Measurements from ENCODE around the gene FIGN. TPM values are rescaled to one million over a fixed set of nuclear protein-coding genes. Genes with fewer than 3 reads are reported as not detected.

FIGN gene
- total RNA-seq, 4 donors from 2014 or later, result 12.3 to 17.7 (median 14.2) TPM

DNA sequence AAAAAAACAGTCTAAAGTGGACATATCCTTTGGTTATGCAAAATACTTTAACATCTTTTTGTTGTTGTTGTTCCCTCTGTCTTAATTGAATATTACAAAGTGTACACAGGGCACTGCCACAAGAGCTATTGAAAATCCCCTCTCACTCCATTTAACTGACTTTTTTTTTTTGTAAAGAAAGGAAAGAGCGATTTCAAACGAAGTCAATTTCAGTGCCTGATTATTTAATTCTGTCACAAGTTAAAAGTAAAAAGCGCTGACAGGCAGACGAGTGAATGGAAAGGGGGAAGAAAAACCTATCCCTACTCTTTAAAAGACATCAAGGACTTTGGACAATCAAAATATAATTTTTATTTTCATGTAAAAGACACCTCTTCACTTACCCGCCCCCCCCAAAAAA lies 1.9 kb downstream of the FIGN start:
- no peak for DNase-seq (ENCODE audit: low spot score in 2 of 2)
- WGBS, 2 donors, result 40 to 48% methylated on average over 5 of the region's 5 CpGs
- H3K27ac ChIP-seq, result peak overlapping the region; percentile 63 to 98 (median 94)

DNA sequence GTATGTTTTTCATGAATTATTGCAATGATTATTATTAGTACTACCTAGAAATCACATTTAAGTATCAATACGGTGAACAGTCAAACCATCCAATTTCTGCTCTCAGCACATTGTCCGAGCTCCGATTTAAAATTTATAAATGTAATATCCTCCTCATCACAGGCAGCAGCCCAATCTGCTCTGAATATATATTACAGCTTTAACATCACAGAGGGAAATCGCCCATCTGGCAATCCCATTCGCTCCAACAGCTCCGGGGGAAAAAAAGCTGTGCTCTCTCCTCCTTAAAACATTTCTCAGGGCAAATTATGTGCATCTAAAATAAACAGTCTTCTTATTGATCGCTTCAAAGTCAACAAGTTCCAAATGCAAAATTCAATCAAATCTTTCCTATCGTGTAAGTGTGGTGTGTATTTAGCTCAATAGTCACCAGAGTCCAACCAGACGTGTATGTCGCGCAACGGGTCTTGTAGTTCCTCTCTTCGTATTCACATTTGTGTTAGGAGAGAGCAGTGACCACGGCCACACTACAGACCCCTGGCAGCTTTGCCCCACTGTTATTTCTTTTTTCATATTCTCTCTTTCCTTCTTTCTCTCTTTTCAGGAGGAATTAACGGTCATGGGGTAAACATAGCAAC lies 2.4 kb downstream of the FIGN start:
- no peak for DNase-seq (ENCODE audit: low spot score in 2 of 2)
- Histone ChIP-seq H3K36me3 (no peaks in the 10 kb centered on the region), H3K27ac (peak overlapping the region; percentile 29 to 98 (median 78)), H3K4me3 (peak overlapping the region; percentile 12 to 68 (median 42)), H3K4me1 (peaks cover 0 to 34% (median 5%) of the 10 kb centered on the region in 4 donors), H3K27me3 (no peaks in the 10 kb centered on the region), H3K9me3 (no peaks in the 10 kb centered on the region)
- TF ChIP-seq, protein P1, sequence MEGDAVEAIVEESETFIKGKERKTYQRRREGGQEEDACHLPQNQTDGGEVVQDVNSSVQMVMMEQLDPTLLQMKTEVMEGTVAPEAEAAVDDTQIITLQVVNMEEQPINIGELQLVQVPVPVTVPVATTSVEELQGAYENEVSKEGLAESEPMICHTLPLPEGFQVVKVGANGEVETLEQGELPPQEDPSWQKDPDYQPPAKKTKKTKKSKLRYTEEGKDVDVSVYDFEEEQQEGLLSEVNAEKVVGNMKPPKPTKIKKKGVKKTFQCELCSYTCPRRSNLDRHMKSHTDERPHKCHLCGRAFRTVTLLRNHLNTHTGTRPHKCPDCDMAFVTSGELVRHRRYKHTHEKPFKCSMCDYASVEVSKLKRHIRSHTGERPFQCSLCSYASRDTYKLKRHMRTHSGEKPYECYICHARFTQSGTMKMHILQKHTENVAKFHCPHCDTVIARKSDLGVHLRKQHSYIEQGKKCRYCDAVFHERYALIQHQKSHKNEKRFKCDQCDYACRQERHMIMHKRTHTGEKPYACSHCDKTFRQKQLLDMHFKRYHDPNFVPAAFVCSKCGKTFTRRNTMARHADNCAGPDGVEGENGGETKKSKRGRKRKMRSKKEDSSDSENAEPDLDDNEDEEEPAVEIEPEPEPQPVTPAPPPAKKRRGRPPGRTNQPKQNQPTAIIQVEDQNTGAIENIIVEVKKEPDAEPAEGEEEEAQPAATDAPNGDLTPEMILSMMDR (IDR thresholded peaks at IDR 0.05), result no peak
- TF ChIP-seq EP300 (IDR thresholded peaks at IDR 0.05) (peak in 1 of 2 donors; percentile 67), POLR2A (IDR thresholded peaks at IDR 0.05) (peak in 1 of 2 donors; percentile 28)
- WGBS, 2 donors, result 34 to 48% methylated on average over 15 of the region's 15 CpGs

More for the DNA sequence above, 1.9 kb downstream of the FIGN start:
- Histone ChIP-seq H3K27me3 (no peaks in the 10 kb centered on the region), H3K4me3 (peak overlapping the region; percentile 12 to 68 (median 42)), H3K4me1 (peaks cover 0 to 29% (median 4%) of the 10 kb centered on the region in 4 donors), H3K36me3 (no peaks in the 10 kb centered on the region), H3K9me3 (no peaks in the 10 kb centered on the region)
- TF ChIP-seq, protein P1 (IDR thresholded peaks at IDR 0.05), result no peak
- TF ChIP-seq POLR2A (IDR thresholded peaks at IDR 0.05), result no peak
- no peak for TF ChIP-seq EP300 (IDR thresholded peaks at IDR 0.05)

DNA sequence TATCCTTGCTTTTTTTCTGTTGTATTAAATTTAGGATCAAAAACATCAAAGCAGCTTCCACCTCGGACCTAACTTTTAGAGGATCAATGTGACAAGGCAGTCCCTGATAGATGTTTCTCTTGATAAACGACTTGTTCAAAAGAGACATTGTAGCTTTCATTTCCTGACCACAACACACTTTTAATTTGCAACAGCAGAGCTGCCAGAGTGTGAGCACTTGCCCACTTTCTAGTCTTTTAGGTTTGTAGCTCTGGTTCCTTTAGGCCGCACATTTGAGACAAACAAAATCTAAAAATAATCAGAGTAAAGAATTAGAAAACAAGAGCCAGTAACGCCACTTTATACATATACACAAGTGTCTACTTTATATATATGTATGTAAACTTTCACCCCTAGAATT lies 3.1 kb downstream of the FIGN start:
- H3K9me3 ChIP-seq, result no peaks in the 10 kb centered on the region
- DNase-seq (ENCODE audit: low spot score in 2 of 2), result no peak
- H3K4me3 ChIP-seq, result peak overlapping the region in 3 of 4 donors; percentile 12 to 68 (median 68)
- no peaks in the 10 kb centered on the region for H3K36me3 ChIP-seq
- H3K4me1 ChIP-seq, result peaks cover 0 to 38% (median 8%) of the 10 kb centered on the region in 4 donors
- TF ChIP-seq, protein P1 (IDR thresholded peaks at IDR 0.05), result no peak
- TF ChIP-seq EP300 (IDR thresholded peaks at IDR 0.05), result peak in 1 of 2 donors; percentile 40
- no peaks in the 10 kb centered on the region for H3K27me3 ChIP-seq
- H3K27ac ChIP-seq, result peak overlapping the region; percentile 29 to 98 (median 78)
- WGBS, 2 donors, result 21 to 22% methylated on average over 4 of the region's 4 CpGs

DNA sequence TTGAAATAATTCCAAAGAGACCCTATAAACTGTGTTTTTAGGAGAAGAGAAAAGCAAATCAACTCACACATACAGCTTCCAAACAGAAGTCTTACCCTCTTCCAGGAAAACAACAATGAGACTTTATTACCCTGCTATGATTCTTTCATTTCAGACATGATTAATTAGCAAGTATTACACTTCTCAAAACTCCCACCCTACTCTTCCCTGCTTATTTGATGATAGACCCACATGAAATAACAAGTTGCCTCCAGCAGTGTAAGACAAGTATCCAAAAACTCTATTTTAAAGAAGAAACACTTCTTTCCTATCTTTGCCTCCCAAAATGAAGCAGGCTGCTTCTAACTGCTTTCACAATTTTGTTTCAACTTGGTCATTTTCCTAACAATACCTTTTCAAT lies 4.1 kb downstream of the FIGN start:
- Histone ChIP-seq H3K4me1 (peaks cover 0 to 42% (median 8%) of the 10 kb centered on the region in 4 donors), H3K36me3 (no peaks in the 10 kb centered on the region), H3K4me3 (peak overlapping the region in 3 of 4 donors; percentile 1 to 68 (median 9)), H3K27me3 (no peaks in the 10 kb centered on the region), H3K27ac (peak overlapping the region; percentile 26 to 98 (median 78)), H3K9me3 (no peaks in the 10 kb centered on the region)
- TF ChIP-seq EP300 (IDR thresholded peaks at IDR 0.05) (no peak), POLR2A (IDR thresholded peaks at IDR 0.05) (no peak)
- TF ChIP-seq, protein P1 (IDR thresholded peaks at IDR 0.05), result no peak
- no peak for DNase-seq (ENCODE audit: low spot score in 2 of 2)

DNA sequence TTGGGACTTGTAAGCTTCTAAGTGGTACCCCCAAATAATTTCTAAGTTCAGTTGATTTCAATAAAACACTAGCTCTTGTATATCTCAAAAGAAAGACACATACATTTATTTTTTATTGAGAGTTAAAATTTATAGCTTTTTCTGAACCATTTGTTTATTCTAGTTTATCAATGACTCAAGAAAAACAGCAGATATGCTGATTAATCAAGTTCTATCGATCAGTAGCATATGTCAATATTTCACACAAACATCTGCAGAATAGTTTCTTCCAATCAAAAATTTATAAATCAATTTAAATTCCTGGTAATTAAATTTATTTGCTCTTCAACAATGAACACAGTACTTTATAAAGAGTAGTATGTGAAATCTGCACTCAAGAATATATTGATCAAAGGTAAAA lies 5.3 kb downstream of the FIGN start:
- no peak for DNase-seq (ENCODE audit: low spot score in 2 of 2)
- H3K4me3 ChIP-seq, result no peak overlapping the region
- TF ChIP-seq, protein P1 (IDR thresholded peaks at IDR 0.05), result no peak
- TF ChIP-seq EP300 (IDR thresholded peaks at IDR 0.05) (no peak), POLR2A (IDR thresholded peaks at IDR 0.05) (no peak)
- no peaks in the 10 kb centered on the region for H3K9me3 ChIP-seq
- H3K4me1 ChIP-seq, result peaks cover 0 to 44% (median 8%) of the 10 kb centered on the region in 4 donors
- H3K27me3 ChIP-seq, result no peaks in the 10 kb centered on the region
- peak overlapping the region; percentile 32 to 98 (median 78) for H3K27ac ChIP-seq
- no peaks in the 10 kb centered on the region for H3K36me3 ChIP-seq
- 68 to 71% methylated on average over 1 of the region's 1 CpG for WGBS, 2 donors
